GM12878 (cell line): ENCODE data around the gene FAM89B.
A peak's percentile ranks its signal among the peaks of the same experiment; 100 is the strongest.

Source experiments
- CTCF ChIP-seq, 3 experiments: IDR thresholded peaks in 2 of 3; conservative IDR thresholded peaks in 1 of 3; 2 replicates each; pipeline ENCODE4 v1.5.1; 2011; ENCODE audit warnings: low read depth in 3 of 3, low read length in 3 of 3, mild to moderate bottlenecking in 3 of 3, control low read depth in 2 of 3, moderate library complexity in 2 of 3, inconsistent platforms in 1 of 3, mixed read lengths in 1 of 3; ENCODE audit not compliant: control insufficient read depth in 2 of 3, insufficient read depth in 1 of 3; ENCODE audit errors: extremely low read depth in 1 of 3
- GABPA ChIP-seq: IDR thresholded peaks from 2 replicates; pipeline ENCODE4 v1.6.1; 2014; ENCODE audit warnings: antibody characterized with exemption, low read depth, mild to moderate bottlenecking, inconsistent platforms
- POLR2A ChIP-seq: IDR thresholded peaks from 2 replicates; pipeline ENCODE4 v1.6.1; 2011; ENCODE audit warnings: low read depth, mild to moderate bottlenecking, low read length
- POLR2AphosphoS5 ChIP-seq: IDR thresholded peaks from 2 replicates; pipeline ENCODE4 v1.6.1; 2011; ENCODE audit warnings: mild to moderate bottlenecking, low read length, inconsistent platforms

DNA sequence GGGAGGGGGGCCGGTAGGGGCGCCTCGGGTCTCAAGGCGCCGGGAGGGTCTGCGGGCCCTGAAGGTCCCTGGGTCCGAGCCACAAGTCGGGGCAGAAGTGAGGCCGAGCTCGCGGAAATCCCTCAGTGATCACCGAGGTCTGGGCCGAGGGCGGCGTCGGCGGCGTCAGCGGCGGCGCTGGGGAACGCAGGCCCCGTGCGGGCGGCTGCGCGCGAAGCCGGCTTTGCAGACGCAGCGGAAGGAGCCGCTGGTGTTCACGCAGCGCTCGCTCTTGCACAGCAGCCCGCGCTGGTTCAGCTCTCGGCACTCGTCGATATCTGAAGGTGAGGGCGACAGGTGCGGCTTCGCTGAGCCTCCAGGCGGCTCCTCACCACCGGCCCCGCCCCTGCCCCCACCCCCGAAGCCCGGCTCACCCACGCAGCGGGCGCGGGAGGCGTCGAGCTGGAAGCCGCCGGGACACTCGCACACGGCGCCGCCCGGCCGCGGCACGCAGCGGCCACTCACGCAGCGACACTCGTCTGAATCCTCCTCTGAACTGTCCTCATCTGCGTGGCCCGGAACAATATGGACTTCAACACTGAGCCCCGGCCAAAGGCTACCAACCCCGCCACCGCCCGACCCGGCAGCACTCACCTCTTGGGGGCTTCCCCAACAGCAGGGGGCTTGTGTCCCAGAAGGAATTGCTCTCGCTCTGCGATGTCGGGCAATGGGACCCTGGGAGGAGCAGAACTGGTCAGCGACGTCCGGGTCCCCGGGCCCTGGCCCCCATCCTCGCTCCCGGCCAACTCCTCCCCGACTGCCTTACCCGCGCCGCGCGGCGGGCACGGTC, 33.2 kb upstream of the FAM89B start:
- TF ChIP-seq CTCF (IDR thresholded peaks at IDR 0.05 in 2 of 3, conservative IDR thresholded peaks at IDR 0.05 in 1 of 3; ENCODE audit: control insufficient read depth in 2 of 3, extremely low read depth in 1 of 3, insufficient read depth in 1 of 3, low read depth in 3 of 3, low read length in 3 of 3) = no peak
- TF ChIP-seq POLR2A = 0 out of 2 replicates have a peak, but pooled peaks have one; percentile 29
- TF ChIP-seq GABPA = no peak
- no peak for TF ChIP-seq POLR2AphosphoS5
